Transverse colon (tissue), 4 donors: Measurements from ENCODE around the gene GNGT1. TPM values are rescaled to one million over a fixed set of nuclear protein-coding genes. Genes with fewer than 3 reads are reported as not detected.

Experiments
- DNase-seq: peaks from one replicate; pipeline ENCODE4 v3.0.0-alpha.2; 2019
- H3K27ac ChIP-seq, 4 donors: fragments of 200-600 bp; sonication (generic); 2 replicates each; pipeline ENCODE4 v1.5.1; 2016 to 2018; ENCODE audit warnings: inconsistent platforms in 4 of 4
- H3K27me3 ChIP-seq: fragments of 200-600 bp; sonication (generic); 2 replicates; pipeline ENCODE4 v1.5.1; 2017; ENCODE audit warnings: inconsistent platforms
- H3K36me3 ChIP-seq, 4 donors: fragments of 200-600 bp; sonication (generic); 2 replicates each; pipeline ENCODE4 v1.5.1; 2017 to 2019; ENCODE audit warnings: inconsistent platforms in 4 of 4
- H3K4me1 ChIP-seq, 4 donors: fragments of 200-600 bp; sonication (generic); 2 replicates each; pipeline ENCODE4 v1.5.1; 2017 to 2020; ENCODE audit warnings: inconsistent platforms in 4 of 4
- H3K4me3 ChIP-seq, 4 donors: fragments of 200-600 bp; sonication (generic); 1 replicate in 1 of 4; 2 replicates in 3 of 4; pipeline versions ENCODE4 v1.5.1 to v1.6.1; 2017 to 2019; ENCODE audit warnings: inconsistent platforms in 4 of 4
- H3K9me3 ChIP-seq, 2 donors: fragments of 200-600 bp; sonication (generic); 2 replicates each; pipeline ENCODE4 v1.5.1; 2017 to 2019; ENCODE audit warnings: inconsistent platforms in 2 of 2
- EP300 ChIP-seq: sonication (generic); formaldehyde crosslinking; IDR thresholded peaks from one replicate; pipeline ENCODE4 v1.6.1; 2017; ENCODE audit warnings: antibody characterized with exemption, low read depth
- POLR2A ChIP-seq: fragments of 450-650 bp; IDR thresholded peaks from one replicate; pipeline ENCODE4 v1.6.1; 2016; ENCODE audit warnings: antibody characterized with exemption, mild to moderate bottlenecking, moderate library complexity
- POLR2AphosphoS5 ChIP-seq, 3 donors: sonication (generic); formaldehyde crosslinking; IDR thresholded peaks; one replicate each; pipeline ENCODE4 v1.6.1; 2016; ENCODE audit warnings: antibody characterized with exemption in 3 of 3
- WGBS, 2 donors: methylation state at CpG; one replicate each; pipeline ENCODE4 v1.1.5; 2018; ENCODE audit warnings: low coverage in 1 of 2; 5-methylcytosine and 5-hydroxymethylcytosine counted together
- in situ Hi-C, 4 donors: fragments of 200-750 bp; cut with MboI; loops; one replicate each; pipeline versions ENCODE4 v1.15.0 to v1.15.1; 2017; ENCODE audit warnings: low sequenced_read_pairs in 3 of 4, low pct_ligation_motif_present in 1 of 4, low pct_unique_long_range_greater_than_20kb in 1 of 4
- intact Hi-C: fragments of 100-400 bp; cut with DNase I; formaldehyde crosslinking; loops from one replicate; pipeline ENCODE4 v1.15.1; 2023; ENCODE audit warnings: low total_unique reads
- total RNA-seq, 4 donors: library from RNA; depleted of rRNA; stranded (reverse); fragments of >200 nt; gene quantifications; one replicate each; pipeline ENCODE4 v1.1.0, GENCODE V29; 2016
- TF ChIP-seq, protein P1 (sequence below), 5 experiments: fragments of 200-600 bp in 3 of 5; fragments of 450-650 bp in 2 of 5; sonication (generic) in 3 of 5; IDR thresholded peaks; 1 replicate in 2 of 5; 2 replicates in 3 of 5; pipeline ENCODE4 v1.5.1; 2016 to 2017; ENCODE audit warnings: antibody characterized with exemption in 5 of 5, inconsistent platforms in 3 of 5, mild to moderate bottlenecking in 2 of 5, moderate library complexity in 1 of 5

Gene GNGT1
- total RNA-seq, 4 donors from 2014 or later = not detected

DNA sequence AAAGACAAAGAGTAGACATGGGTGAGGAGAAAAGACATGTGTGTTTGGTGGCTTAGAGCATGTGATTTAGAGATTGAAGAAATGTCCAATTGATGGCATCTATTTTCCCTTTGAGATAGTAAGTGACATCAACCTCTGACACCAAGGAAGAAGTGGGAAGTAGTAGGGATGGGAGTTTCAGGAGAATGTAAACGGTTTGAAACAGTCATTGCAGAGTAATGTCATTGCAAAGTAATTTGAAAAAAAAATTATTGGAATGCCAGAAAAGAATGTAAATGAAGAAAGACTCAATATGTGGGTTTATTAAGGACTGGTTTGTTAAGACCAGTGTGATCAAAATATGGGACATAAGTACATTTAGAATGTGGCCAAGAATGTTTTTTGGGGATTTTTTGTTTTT is 41.7 kb downstream of the GNGT1 start:
- Histone ChIP-seq H3K36me3 (no peaks in the 10 kb centered on the region), H3K9me3 (no peaks in the 10 kb centered on the region), H3K27me3 (no peaks in the 10 kb centered on the region), H3K4me1 (no peaks in the 10 kb centered on the region), H3K4me3 (no peak overlapping the region), H3K27ac (no peak overlapping the region)
- in situ Hi-C loops (no loop called here), intact Hi-C loops (loop anchor here (5.0 kb wide), 1 partner anchor 49 kb away; no protein-coding TSS in a partner anchor)
- TF ChIP-seq POLR2A (no peak), POLR2AphosphoS5 (IDR thresholded peaks at IDR 0.05) (no peak), EP300 (no peak)
- TF ChIP-seq, protein P1, sequence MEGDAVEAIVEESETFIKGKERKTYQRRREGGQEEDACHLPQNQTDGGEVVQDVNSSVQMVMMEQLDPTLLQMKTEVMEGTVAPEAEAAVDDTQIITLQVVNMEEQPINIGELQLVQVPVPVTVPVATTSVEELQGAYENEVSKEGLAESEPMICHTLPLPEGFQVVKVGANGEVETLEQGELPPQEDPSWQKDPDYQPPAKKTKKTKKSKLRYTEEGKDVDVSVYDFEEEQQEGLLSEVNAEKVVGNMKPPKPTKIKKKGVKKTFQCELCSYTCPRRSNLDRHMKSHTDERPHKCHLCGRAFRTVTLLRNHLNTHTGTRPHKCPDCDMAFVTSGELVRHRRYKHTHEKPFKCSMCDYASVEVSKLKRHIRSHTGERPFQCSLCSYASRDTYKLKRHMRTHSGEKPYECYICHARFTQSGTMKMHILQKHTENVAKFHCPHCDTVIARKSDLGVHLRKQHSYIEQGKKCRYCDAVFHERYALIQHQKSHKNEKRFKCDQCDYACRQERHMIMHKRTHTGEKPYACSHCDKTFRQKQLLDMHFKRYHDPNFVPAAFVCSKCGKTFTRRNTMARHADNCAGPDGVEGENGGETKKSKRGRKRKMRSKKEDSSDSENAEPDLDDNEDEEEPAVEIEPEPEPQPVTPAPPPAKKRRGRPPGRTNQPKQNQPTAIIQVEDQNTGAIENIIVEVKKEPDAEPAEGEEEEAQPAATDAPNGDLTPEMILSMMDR (IDR thresholded peaks at IDR 0.05) = no peak
- DNase-seq = no peak
- WGBS, 2 donors = 25 to 40% methylated on average over 1 of the region's 1 CpG

DNA sequence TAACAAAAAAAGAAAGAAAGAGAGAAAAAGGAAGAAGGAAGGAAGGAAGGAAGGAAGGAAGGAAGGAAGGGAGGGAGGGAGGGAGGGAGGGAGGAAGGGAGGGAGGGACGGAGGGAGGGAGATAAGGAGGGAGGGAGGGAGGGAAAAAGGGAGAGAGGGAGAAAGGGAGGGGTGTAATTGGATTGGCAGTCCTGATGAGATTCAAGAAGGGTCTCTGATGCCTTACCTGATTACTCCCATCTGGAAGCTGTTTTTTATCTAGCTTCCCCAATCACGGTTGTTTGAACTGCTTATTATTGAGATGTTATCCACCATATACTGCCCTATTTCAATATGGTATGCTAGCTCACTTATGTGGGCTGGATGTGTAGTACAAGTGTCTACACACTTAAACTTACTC is 42.5 kb downstream of the GNGT1 start:
- Histone ChIP-seq H3K9me3 (no peaks in the 10 kb centered on the region), H3K27ac (no peak overlapping the region), H3K36me3 (no peaks in the 10 kb centered on the region), H3K4me1 (no peaks in the 10 kb centered on the region), H3K4me3 (no peak overlapping the region), H3K27me3 (no peaks in the 10 kb centered on the region)
- in situ Hi-C loops = no loop called here
- WGBS, 2 donors = 46 to 60% methylated on average over 2 of the region's 2 CpGs
- no peak for DNase-seq
- no peak for TF ChIP-seq EP300
- no peak for TF ChIP-seq POLR2A
- no peak for TF ChIP-seq POLR2AphosphoS5 (IDR thresholded peaks at IDR 0.05)
- TF ChIP-seq, protein P1 (IDR thresholded peaks at IDR 0.05) = no peak
- intact Hi-C loops = loop anchor here (5.0 kb wide), 1 partner anchor 48 kb away; no protein-coding TSS in a partner anchor

DNA sequence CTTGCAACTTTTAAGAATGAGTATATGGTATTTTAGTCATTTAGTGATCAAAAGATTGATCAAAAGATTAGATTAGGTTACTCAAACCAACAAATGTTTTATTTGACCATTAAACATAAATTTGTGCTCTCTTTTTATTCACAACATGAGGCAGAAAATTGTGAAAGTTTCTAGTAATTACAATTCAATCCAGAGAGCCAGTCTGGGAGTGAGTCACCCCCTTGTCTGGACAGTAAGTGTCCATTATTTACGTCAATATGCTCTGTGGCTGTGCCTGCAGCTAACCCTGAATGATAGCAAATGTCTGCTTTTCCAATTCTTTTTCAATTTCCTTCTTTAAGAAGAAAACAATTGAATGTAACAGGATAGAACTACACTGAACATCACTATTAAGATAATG is 43.1 kb downstream of the GNGT1 start:
- Histone ChIP-seq H3K4me1 (no peaks in the 10 kb centered on the region), H3K27me3 (no peaks in the 10 kb centered on the region), H3K36me3 (no peaks in the 10 kb centered on the region), H3K9me3 (no peaks in the 10 kb centered on the region), H3K4me3 (no peak overlapping the region), H3K27ac (no peak overlapping the region)
- in situ Hi-C loops = no loop called here
- intact Hi-C loops = loop anchor here (5.0 kb wide), 1 partner anchor 48 kb away; no protein-coding TSS in a partner anchor
- DNase-seq = no peak
- 60 to 89% methylated on average over 1 of the region's 1 CpG for whole genome bisulfite sequencing, 2 donors
- TF ChIP-seq, protein P1 (IDR thresholded peaks at IDR 0.05) = no peak
- TF ChIP-seq POLR2A = no peak
- TF ChIP-seq POLR2AphosphoS5 (IDR thresholded peaks at IDR 0.05) = no peak
- no peak for TF ChIP-seq EP300

DNA sequence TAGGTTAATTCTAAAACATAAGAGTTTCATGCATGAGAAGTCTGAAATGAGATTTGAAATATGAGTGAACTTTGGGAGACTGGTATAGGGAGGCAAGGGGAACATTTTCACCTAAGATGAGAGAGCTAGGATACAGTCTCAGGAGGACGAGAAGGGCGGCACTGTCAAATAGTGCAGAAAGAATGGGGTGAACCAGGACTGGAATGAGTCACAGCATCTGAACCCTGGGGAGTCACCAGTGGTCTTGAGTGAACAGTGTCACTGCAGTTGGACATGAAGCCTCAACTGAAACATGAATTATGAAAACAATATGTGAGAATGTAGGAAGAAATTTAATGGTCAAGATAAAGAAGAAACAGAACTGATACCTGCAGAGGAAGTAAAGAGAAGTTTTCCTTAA is 48.9 kb downstream of the GNGT1 start:
- 77 to 85% methylated on average over 2 of the region's 2 CpGs for WGBS, 2 donors
- no peak for DNase-seq

More for the DNA sequence above, 48.9 kb downstream of the GNGT1 start:
- no peak overlapping the region for H3K27ac ChIP-seq
- TF ChIP-seq POLR2A = no peak
- TF ChIP-seq, protein P1 (IDR thresholded peaks at IDR 0.05) = no peak
- no peak for TF ChIP-seq EP300
- TF ChIP-seq POLR2AphosphoS5 (IDR thresholded peaks at IDR 0.05) = no peak
- H3K9me3 ChIP-seq = no peaks in the 10 kb centered on the region
- H3K4me1 ChIP-seq = no peaks in the 10 kb centered on the region
- no peak overlapping the region for H3K4me3 ChIP-seq
- in situ Hi-C loops = no loop called here
- no peaks in the 10 kb centered on the region for H3K36me3 ChIP-seq
- no peaks in the 10 kb centered on the region for H3K27me3 ChIP-seq
- intact Hi-C loops = no loop called here
